GM13977 (cell line): ENCODE results near the gene EGFL7.

ENCODE experiments used
- DNase-seq: peaks from one replicate; pipeline ENCODE4 v3.0.0; 2012; ENCODE audit warnings: low spot score
- in situ Hi-C: fragments of 300-500 bp; cut with MboI; formaldehyde crosslinking; loops from one replicate; pipeline ENCODE4 v1.12.0; 2022; ENCODE audit warnings: low sequenced_read_pairs, low pct_unique_long_range_greater_than_20kb, mixed read lengths, inconsistent platforms; ENCODE audit not compliant: unreplicated experiment
- TF ChIP-seq, protein P1 (sequence below): IDR thresholded peaks from 2 replicates; pipeline ENCODE4 v1.5.1; 2012; ENCODE audit warnings: mild to moderate bottlenecking, control low read depth; ENCODE audit not compliant: insufficient read depth; ENCODE audit errors: extremely low read depth, missing control alignments

Gene EGFL7

GRCh38 chr9:136675477-136676296 lies 13.0 kb downstream of the EGFL7 start:
- no peak for DNase-seq
- in situ Hi-C loops = no loop called here
- TF ChIP-seq, protein P1, sequence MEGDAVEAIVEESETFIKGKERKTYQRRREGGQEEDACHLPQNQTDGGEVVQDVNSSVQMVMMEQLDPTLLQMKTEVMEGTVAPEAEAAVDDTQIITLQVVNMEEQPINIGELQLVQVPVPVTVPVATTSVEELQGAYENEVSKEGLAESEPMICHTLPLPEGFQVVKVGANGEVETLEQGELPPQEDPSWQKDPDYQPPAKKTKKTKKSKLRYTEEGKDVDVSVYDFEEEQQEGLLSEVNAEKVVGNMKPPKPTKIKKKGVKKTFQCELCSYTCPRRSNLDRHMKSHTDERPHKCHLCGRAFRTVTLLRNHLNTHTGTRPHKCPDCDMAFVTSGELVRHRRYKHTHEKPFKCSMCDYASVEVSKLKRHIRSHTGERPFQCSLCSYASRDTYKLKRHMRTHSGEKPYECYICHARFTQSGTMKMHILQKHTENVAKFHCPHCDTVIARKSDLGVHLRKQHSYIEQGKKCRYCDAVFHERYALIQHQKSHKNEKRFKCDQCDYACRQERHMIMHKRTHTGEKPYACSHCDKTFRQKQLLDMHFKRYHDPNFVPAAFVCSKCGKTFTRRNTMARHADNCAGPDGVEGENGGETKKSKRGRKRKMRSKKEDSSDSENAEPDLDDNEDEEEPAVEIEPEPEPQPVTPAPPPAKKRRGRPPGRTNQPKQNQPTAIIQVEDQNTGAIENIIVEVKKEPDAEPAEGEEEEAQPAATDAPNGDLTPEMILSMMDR = no peak

- in situ Hi-C loops = no loop called here
- DNase-seq = no peak
- TF ChIP-seq, protein P1 = no peak
Measured at GRCh38 chr9:136676297-136676794, 13.6 kb downstream of the EGFL7 start.

DNA sequence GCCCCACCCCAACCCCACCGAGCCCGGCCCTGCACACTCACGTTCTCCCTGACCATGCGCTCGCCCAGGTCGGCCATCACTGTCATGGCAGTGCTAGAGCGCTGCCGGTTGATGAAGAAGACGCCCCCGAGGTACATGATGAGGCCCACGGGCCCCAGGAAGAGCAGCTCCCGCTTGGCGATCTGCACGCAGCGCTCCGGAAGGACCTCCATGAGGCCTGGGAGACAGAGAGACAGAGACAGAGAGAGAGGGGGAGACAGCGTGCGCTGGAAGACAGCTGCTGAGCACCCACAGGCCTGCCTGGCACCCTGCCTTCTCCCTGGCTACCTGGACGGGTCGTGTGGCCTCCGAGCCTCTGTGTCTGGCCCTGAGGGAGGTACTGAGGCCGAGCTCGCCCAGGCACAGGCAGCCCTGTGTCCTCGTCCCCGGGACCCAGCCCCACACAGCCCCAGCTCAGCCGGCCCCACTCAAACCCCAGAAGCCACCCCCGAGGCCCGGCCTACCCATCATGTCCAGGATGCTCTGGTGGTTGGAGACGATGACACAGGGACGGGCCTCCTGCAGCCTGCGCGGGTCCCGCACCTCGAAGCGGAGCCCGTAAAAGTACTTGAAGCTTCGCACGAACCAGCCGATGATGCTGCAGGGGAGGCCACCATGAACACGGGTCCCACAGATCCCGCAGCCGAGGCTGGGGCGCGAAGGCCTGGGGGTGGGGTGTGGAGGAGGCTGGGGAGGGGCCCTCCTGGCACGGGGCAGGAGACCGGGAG lies 14.4 kb downstream of the EGFL7 start:
- in situ Hi-C loops = no loop called here
- TF ChIP-seq, protein P1 = no peak
- no peak for DNase-seq

- TF ChIP-seq, protein P1 = no peak
- in situ Hi-C loops = no loop called here
- no peak for DNase-seq
Measured at GRCh38 chr9:136678034-136678433, 15.3 kb downstream of the EGFL7 start.

DNA sequence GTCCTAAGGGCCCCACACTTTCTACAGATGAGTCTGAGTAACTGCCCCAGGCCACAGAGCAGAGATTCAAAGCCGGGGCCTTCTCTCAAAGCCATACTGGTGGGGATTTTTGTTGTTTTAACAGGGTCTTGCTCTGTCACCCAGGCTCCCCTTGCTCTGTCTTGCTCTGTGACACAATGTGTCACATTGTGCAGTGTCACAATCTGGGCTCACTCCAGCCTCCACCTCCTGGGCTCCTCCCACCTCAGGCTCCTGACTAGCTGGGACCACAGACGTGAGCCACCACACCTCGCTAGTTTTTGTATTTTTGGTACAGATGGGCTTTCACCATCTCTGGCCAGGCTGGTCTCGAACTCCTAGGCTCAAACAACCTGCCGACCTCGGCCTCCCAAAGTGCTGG lies 15.9 kb downstream of the EGFL7 start:
- in situ Hi-C loops = no loop called here
- DNase-seq = no peak
- TF ChIP-seq, protein P1 = no peak

- TF ChIP-seq, protein P1 = no peak
- in situ Hi-C loops = no loop called here
- DNase-seq = no peak
Measured at GRCh38 chr9:136679431-136679941, 16.8 kb downstream of the EGFL7 start.
